K562 (cell line): ENCODE measurements around the gene ZNF407. TPM values are rescaled to one million over a fixed set of nuclear protein-coding genes. Genes with fewer than 3 reads are reported as not detected.

Experiments used
- ATAC-seq: fragments of 200-7000 bp; cut with Tn5 transposase; 3 replicates; pipeline ENCODE4 v1.9.1; 2020; ENCODE audit warnings: moderate library complexity
- BruUV-seq: library from RNA; stranded (reverse); fragments of 400-500 nt; replicated peaks from 2 replicates; lab custom pipeline; 2021; lab: Mats Ljungman, UMichigan
- CTCF ChIA-PET: fragments of 300-600 bp; formaldehyde crosslinking; extraction: SDS; loops from one replicate; lab custom pipeline; 2021; ENCODE audit warnings: low intra/inter-chr PET ratio; lab: Yijun Ruan, JAX
- POLR2A ChIA-PET: fragments of 300-600, 350-650 bp; sonication (Branson Sonifier 250); formaldehyde crosslinking; extraction: SDS; loops from one replicate; lab custom pipeline; 2021; ENCODE audit warnings: antibody characterized with exemption, inconsistent platforms; lab: Yijun Ruan, JAX
- DNase-seq, 4 experiments: peaks; one replicate each; pipeline versions ENCODE4 v3.0.0 to v3.0.0-alpha.2; 2011 to 2018; ENCODE audit warnings: low spot score in 3 of 4, mixed read lengths in 3 of 4; ENCODE audit errors: extremely low read depth in 1 of 4
- FAIRE-seq: peaks from 2 replicates; lab custom pipeline; 2011; peaks lifted over from hg19 to GRCh38; lab: Jason Lieb, UNC
- H2AFZ ChIP-seq: 2 replicates; pipeline ENCODE4 v1.6.0; 2011; ENCODE audit warnings: low read depth, low read length, control low read depth, inconsistent platforms
- H3K27ac ChIP-seq: fragments of 200-600 bp; 3 replicates; pipeline ENCODE4 v1.8.0; 2011; ENCODE audit warnings: low read depth, mild to moderate bottlenecking, control low read depth, inconsistent platforms, low read length, moderate library complexity, mixed read lengths; ENCODE audit errors: extremely low read depth
- H3K27me3 ChIP-seq, 2 experiments: fragments of 300-600 bp in 1 of 2; 2 replicates in 1 of 2; 3 replicates in 1 of 2; pipeline versions ENCODE4 v1.6.0 to v1.8.0; 2011; ENCODE audit warnings: inconsistent platforms in 2 of 2, low read length in 2 of 2, mild to moderate bottlenecking in 1 of 2, mixed read lengths in 1 of 2, moderate library complexity in 1 of 2; ENCODE audit not compliant: control insufficient read depth in 2 of 2, insufficient read depth in 2 of 2
- H3K36me3 ChIP-seq: fragments of 300-600 bp; 3 replicates; pipeline ENCODE4 v1.8.0; 2011; ENCODE audit warnings: mild to moderate bottlenecking, low read length, inconsistent platforms; ENCODE audit not compliant: control insufficient read depth, insufficient read depth
- H3K4me1 ChIP-seq, 2 experiments: fragments of 200-600 bp in 1 of 2; replicated peaks in 1 of 2; 2 replicates in 1 of 2; 3 replicates in 1 of 2; pipeline versions ENCODE4 v1.5.1 to v1.8.0; 2011; ENCODE audit warnings: inconsistent platforms in 2 of 2, low read length in 2 of 2, mild to moderate bottlenecking in 1 of 2, mixed read lengths in 1 of 2, moderate library complexity in 1 of 2; ENCODE audit not compliant: control insufficient read depth in 2 of 2, insufficient read depth in 2 of 2
- H3K4me2 ChIP-seq: 2 replicates; pipeline ENCODE4 v1.6.1; 2011; ENCODE audit warnings: low read length, control low read depth, inconsistent platforms, mixed read lengths; ENCODE audit not compliant: insufficient read depth
- H3K4me3 ChIP-seq: fragments of 200-600 bp; sonication (generic), shearing (Covaris generic); 2 replicates; pipeline ENCODE4 v1.5.1; 2016; ENCODE audit warnings: control low read depth, inconsistent platforms
- H3K79me2 ChIP-seq: fragments of 200-600 bp; 3 replicates; pipeline ENCODE4 v1.8.0; 2011; ENCODE audit warnings: low read length, inconsistent platforms; ENCODE audit not compliant: control insufficient read depth, insufficient read depth
- H3K9ac ChIP-seq, 2 experiments: 2 replicates each; pipeline versions ENCODE4 v1.6.0 to v1.6.1; 2011; ENCODE audit warnings: low read depth in 2 of 2, low read length in 2 of 2, control low read depth in 1 of 2, inconsistent platforms in 1 of 2, mild to moderate bottlenecking in 1 of 2, mixed read lengths in 1 of 2; ENCODE audit not compliant: insufficient read depth in 1 of 2
- H3K9me1 ChIP-seq: one replicate; pipeline ENCODE4 v1.6.0; 2011; ENCODE audit warnings: inconsistent platforms, mild to moderate bottlenecking, low read length, moderate library complexity; ENCODE audit not compliant: control insufficient read depth, insufficient read depth
- H3K9me3 ChIP-seq: replicated peaks from 2 replicates; pipeline ENCODE4 v1.5.1; 2011; ENCODE audit warnings: low read depth, low read length, inconsistent platforms; ENCODE audit not compliant: control insufficient read depth, insufficient read depth
- H4K20me1 ChIP-seq: replicated peaks from 2 replicates; pipeline ENCODE4 v1.6.1; 2011; ENCODE audit warnings: low read length, inconsistent platforms, mixed read lengths; ENCODE audit not compliant: control insufficient read depth, insufficient read depth
- AFF1 ChIP-seq, 2 experiments: fragments of 450-650 bp; IDR thresholded peaks; 2 replicates each; pipeline ENCODE4 v1.6.1; 2018; ENCODE audit warnings: mild to moderate bottlenecking in 2 of 2, low read depth in 1 of 2; ENCODE audit not compliant: partially characterized antibody in 2 of 2
- MAFG ChIP-seq: fragments of 450-650 bp; conservative IDR thresholded peaks from 2 replicates; pipeline ENCODE4 v1.6.1; 2016; ENCODE audit warnings: missing genetic modification characterization, missing compliant biosample characterization
- MIER1 ChIP-seq: fragments of 450-650 bp; IDR thresholded peaks from 2 replicates; pipeline ENCODE4 v1.6.1; 2016; ENCODE audit warnings: antibody characterized with exemption, mild to moderate bottlenecking, low read depth
- MXI1 ChIP-seq: IDR thresholded peaks from 2 replicates; pipeline ENCODE4 v1.6.1; 2011; ENCODE audit warnings: low read depth, mild to moderate bottlenecking, improper control_type of control experiment, low read length
- POLR2H ChIP-seq: IDR thresholded peaks from 2 replicates; pipeline ENCODE4 v1.6.1; 2016; ENCODE audit warnings: missing genetic modification characterization, low read depth, mild to moderate bottlenecking, control low read depth, missing compliant biosample characterization, moderate library complexity
- STAT6 ChIP-seq: sonication (generic); formaldehyde crosslinking; IDR thresholded peaks from 2 replicates; pipeline ENCODE4 v1.8.1; 2023; ENCODE audit warnings: mild to moderate bottlenecking, missing genetic modification reagents
- ZNF316 ChIP-seq: fragments of 450-650 bp; IDR thresholded peaks from 2 replicates; pipeline ENCODE4 v1.6.1; 2016
- WGBS: fragments of 100-300 bp; shearing (Covaris generic); methylation state at CpG from one replicate; pipeline ENCODE4 v1.1.6; 2016; ENCODE audit warnings: low coverage, mixed read lengths; ENCODE audit not compliant: insufficient coverage; ENCODE audit errors: missing lambda C conversion rate; 5-methylcytosine and 5-hydroxymethylcytosine counted together
- in situ Hi-C: fragments of 300-500 bp; cut with MboI; formaldehyde crosslinking; loops from 4 replicates; pipeline ENCODE4 v1.15.0; 2018; ENCODE audit warnings: inconsistent platforms, mixed read lengths
- intact Hi-C: fragments of 100-400 bp; cut with micrococcal nuclease; formaldehyde crosslinking; loops from 2 replicates; pipeline ENCODE4 v1.14.2; 2022
- polyA plus RNA-seq, 8 experiments: library from polyadenylated mRNA; depleted of rRNA in 4 of 8; stranded (reverse) in 5 of 8; unstranded in 3 of 8; fragments of >200 nt; fragmentation: Nextera tagmentation in 2 of 8; fragmentation: Illumina TruSeq in 1 of 8; extraction: Ambion mirVana in 2 of 8; extraction: Trizol in 1 of 8; gene quantifications; 2 replicates each; pipeline versions ENCODE4 v1.2.1 to v1.2.3, GENCODE V29; 2011 to 2014; ENCODE audit warnings: inconsistent platforms in 1 of 8, missing spikeins in 1 of 8
- total RNA-seq, 7 experiments: library from RNA; depleted of rRNA in 6 of 7; stranded (reverse); fragments of >200 nt in 6 of 7; fragmentation: Illumina TruSeq in 2 of 7; extraction: Trizol in 2 of 7; gene quantifications; 2 replicates each; pipeline versions ENCODE4 v1.2.1 to v1.2.3, GENCODE V29; 2011 to 2021; ENCODE audit warnings: low replicate concordance in 1 of 7

ZNF407 gene
- total and polyA plus RNA-seq, 9 of the 15 experiments (the other 6 are each of a cell fraction or from before 2014, with no cell fraction given), result 0.21 to 5.4 (median 2.3) TPM

GRCh38 chr18:75062297-75062886 lies 464.7 kb downstream of the ZNF407 start:
- WGBS, result 48% methylated on average over 13 of the region's 16 CpGs
- Histone ChIP-seq H3K79me2 (no peaks in the 10 kb centered on the region), H3K36me3 (no peaks in the 10 kb centered on the region), H3K9ac (no peak overlapping the region), H3K4me2 (no peak overlapping the region), H4K20me1 (no peaks in the 10 kb centered on the region), H2AFZ (no peak overlapping the region), H3K9me3 (no peaks in the 10 kb centered on the region), H3K27me3 (no peaks in the 10 kb centered on the region; a peak in 1 of 5 replicates), H3K4me3 (no peak overlapping the region), H3K9me1 (no peaks in the 10 kb centered on the region), H3K4me1 (no peaks in the 10 kb centered on the region), H3K27ac (no peak overlapping the region)
- CTCF ChIA-PET, result no interaction called here
- ATAC-seq (no peak), FAIRE-seq (no peak), DNase-seq (no peak)
- BruUV-seq, result no TSS peak
- intact Hi-C loops, result no loop called here
- no peak for TF ChIP-seq POLR2H
- no peak for TF ChIP-seq STAT6
- peak; percentile 61 for TF ChIP-seq ZNF316
- 0 out of 2 replicates have a peak, but pooled peaks have one; percentile 21 for TF ChIP-seq MAFG (tag)
- TF ChIP-seq AFF1 (IDR thresholded peaks at IDR 0.05; ENCODE audit: low read depth in 1 of 2, partially characterized antibody in 2 of 2), result no peak
- TF ChIP-seq MIER1, result no peak
- TF ChIP-seq MXI1, result no peak
- in situ Hi-C loops, result no loop called here
- POLR2A ChIA-PET, result no interaction called here
